Stimulated activated CD8-positive, alpha-beta memory T cell treated with anti-CD3 and anti-CD28 coated beads, Interleukin-15, amount 100 ng/mL, for 1 hour (primary cell): Measurements from ENCODE around the gene ADAMTS6.

ENCODE experiments used
- DNase-seq: peaks from one replicate; pipeline ENCODE4 v3.0.0-alpha.2; 2020; ENCODE audit warnings: low read depth

The ADAMTS6 gene

GRCh38 chr5:65144136-65144871 lies 337.4 kb downstream of the ADAMTS6 start:
- no peak for DNase-seq

GRCh38 chr5:65142511-65143011 lies 339.2 kb downstream of the ADAMTS6 start:
- no peak for DNase-seq

GRCh38 chr5:65142016-65142415 lies 339.7 kb downstream of the ADAMTS6 start:
- no peak for DNase-seq

- DNase-seq, result no peak
These were observed 340.2 kb downstream of the ADAMTS6 start for GRCh38 chr5:65141493-65141892.

GRCh38 chr5:65137631-65138030 lies 344.1 kb downstream of the ADAMTS6 start:
- DNase-seq, result no peak

- no peak for DNase-seq
These were observed 348.1 kb downstream of the ADAMTS6 start for GRCh38 chr5:65133477-65134110.

- no peak for DNase-seq
These were observed 349.3 kb downstream of the ADAMTS6 start for GRCh38 chr5:65132386-65132785.

GRCh38 chr5:65128226-65128625 lies 353.5 kb downstream of the ADAMTS6 start:
- DNase-seq, result no peak

GRCh38 chr5:65127161-65127901 lies 354.4 kb downstream of the ADAMTS6 start:
- DNase-seq, result no peak

GRCh38 chr5:65126542-65127069 lies 355.1 kb downstream of the ADAMTS6 start:
- no peak for DNase-seq

GRCh38 chr5:65125591-65126541 lies 355.9 kb downstream of the ADAMTS6 start:
- no peak for DNase-seq

GRCh38 chr5:65121880-65122436 lies 359.8 kb downstream of the ADAMTS6 start:
- DNase-seq, result no peak

GRCh38 chr5:65120371-65120967 lies 361.3 kb downstream of the ADAMTS6 start:
- no peak for DNase-seq

GRCh38 chr5:65117525-65117924 lies 364.2 kb downstream of the ADAMTS6 start:
- DNase-seq, result no peak

GRCh38 chr5:65113771-65114170 lies 367.9 kb downstream of the ADAMTS6 start:
- DNase-seq, result no peak

GRCh38 chr5:65111961-65112658 lies 369.6 kb downstream of the ADAMTS6 start:
- no peak for DNase-seq

GRCh38 chr5:65108786-65109743 lies 372.7 kb downstream of the ADAMTS6 start:
- no peak for DNase-seq

- DNase-seq, result no peak
These were observed 376.4 kb downstream of the ADAMTS6 start for GRCh38 chr5:65105301-65105700.

GRCh38 chr5:65104831-65105230 lies 376.9 kb downstream of the ADAMTS6 start:
- no peak for DNase-seq
